ENCODE data around the gene KCNA2. TPM values are rescaled to one million over a fixed set of nuclear protein-coding genes. Genes with fewer than 3 reads are reported as not detected.
A peak's percentile ranks its signal among the peaks of the same experiment; 100 is the strongest.

KCNA2 gene
- total RNA-seq, 4 donors from 2014 or later = 0.04 to 2.0 (median 0.67) TPM

GRCh38 chr1:110556471-110556807 is 49.7 kb downstream of the KCNA2 start:
- intact Hi-C loops (cut with DNase I) = loop anchor here (5.0 kb wide), 1 partner anchor 61 kb away; no protein-coding TSS in a partner anchor
- H3K27ac ChIP-seq = no peak overlapping the region
- H3K4me1 ChIP-seq = peaks cover 10 to 15% (median 10%) of the 10 kb centered on the region in 3 donors
- TF ChIP-seq POLR2A (IDR thresholded peaks at IDR 0.05) (no peak), CTCF (IDR thresholded peaks at IDR 0.05) (no peak)
- no peaks in the 10 kb centered on the region for H3K36me3 ChIP-seq
- no peak for DNase-seq
- H3K27me3 ChIP-seq = peaks cover 0 to 73% (median 0%) of the 10 kb centered on the region in 4 donors
- WGBS, 2 donors = 40 to 80% methylated on average over 1 of the region's 5 CpGs
- H3K4me3 ChIP-seq = no peak overlapping the region
- no peaks in the 10 kb centered on the region for H3K9me3 ChIP-seq

- DNase-seq = no peak
- Histone ChIP-seq H3K4me1 (peaks cover 10 to 15% (median 10%) of the 10 kb centered on the region in 3 donors), H3K27me3 (peaks cover 0 to 77% (median 0%) of the 10 kb centered on the region in 4 donors), H3K9me3 (no peaks in the 10 kb centered on the region), H3K4me3 (peak overlapping the region; percentile 17 to 61 (median 33)), H3K27ac (peak overlapping the region in 1 of 4 donors; percentile 29), H3K36me3 (no peaks in the 10 kb centered on the region)
- TF ChIP-seq POLR2A (IDR thresholded peaks at IDR 0.05) (no peak), CTCF (IDR thresholded peaks at IDR 0.05) (no peak)
- intact Hi-C loops (cut with DNase I) = loop anchor here (5.0 kb wide), 1 partner anchor 61 kb away; no protein-coding TSS in a partner anchor
- WGBS, 2 donors = 29 to 55% methylated on average over 4 to 5 of the region's 11 CpGs
Observed at GRCh38 chr1:110555807-110556470, 50.2 kb downstream of the KCNA2 start.

GRCh38 chr1:110554871-110555801 is 51.0 kb downstream of the KCNA2 start:
- no peak for TF ChIP-seq POLR2A (IDR thresholded peaks at IDR 0.05)
- peak; percentile 44 to 69 (median 58) for TF ChIP-seq CTCF (IDR thresholded peaks at IDR 0.05)
- WGBS, 2 donors = 28% methylated on average over 6 to 16 of the region's 53 CpGs
- Histone ChIP-seq H3K27ac (peak overlapping the region in 1 of 4 donors; percentile 29), H3K27me3 (peaks cover 0 to 78% (median 0%) of the 10 kb centered on the region in 4 donors), H3K9me3 (no peaks in the 10 kb centered on the region), H3K4me3 (peak overlapping the region; percentile 17 to 61 (median 33)), H3K4me1 (peaks cover 10 to 15% (median 10%) of the 10 kb centered on the region in 3 donors), H3K36me3 (no peaks in the 10 kb centered on the region)
- intact Hi-C loops (cut with DNase I) = loop anchor here (5.0 kb wide), 1 partner anchor 62 kb away; no protein-coding TSS in a partner anchor
- no peak for DNase-seq

- no peak overlapping the region for H3K27ac ChIP-seq
- H3K9me3 ChIP-seq = no peaks in the 10 kb centered on the region
- no peak overlapping the region for H3K4me3 ChIP-seq
- intact Hi-C loops (cut with DNase I) = no loop called here
- no peak for TF ChIP-seq CTCF (IDR thresholded peaks at IDR 0.05)
- no peak for TF ChIP-seq POLR2A (IDR thresholded peaks at IDR 0.05)
- DNase-seq = no peak
- H3K27me3 ChIP-seq = peaks cover 0 to 81% (median 0%) of the 10 kb centered on the region in 4 donors
- H3K4me1 ChIP-seq = peaks cover 10 to 15% (median 10%) of the 10 kb centered on the region in 3 donors
- 83 to 88% methylated on average over 1 of the region's 1 CpG for WGBS, 2 donors
- no peaks in the 10 kb centered on the region for H3K36me3 ChIP-seq
Observed at GRCh38 chr1:110551278-110551809, 54.8 kb downstream of the KCNA2 start.

Measured in esophagus squamous epithelium (tissue), 5 donors.